K562 (cell line): ENCODE results near the gene CD46. TPM values are rescaled to one million over a fixed set of nuclear protein-coding genes. Genes with fewer than 3 reads are reported as not detected.
A peak's percentile ranks its signal among the peaks of the same experiment; 100 is the strongest.

Experiments
- ETS2 ChIP-seq: IDR thresholded peaks from 2 replicates; pipeline ENCODE4 v1.6.1; 2016; ENCODE audit warnings: borderline replicate concordance, missing genetic modification characterization, mild to moderate bottlenecking, moderate library complexity, missing compliant biosample characterization; ENCODE audit not compliant: poor library complexity, severe bottlenecking
- GMEB1 ChIP-seq: fragments of 250-450 bp; sonication (Bioruptor Pico); IDR thresholded peaks from 2 replicates; pipeline ENCODE4 v1.4.0; 2020; ENCODE audit warnings: mild to moderate bottlenecking
- KAT7 ChIP-seq: sonication (generic); formaldehyde crosslinking; IDR thresholded peaks from 2 replicates; pipeline ENCODE4 v1.8.0; 2022; ENCODE audit warnings: missing genetic modification reagents, mild to moderate bottlenecking, borderline replicate concordance
- KDM1A ChIP-seq, 2 experiments: fragments of 450-650 bp; IDR thresholded peaks; 2 replicates each; pipeline ENCODE4 v1.6.1; 2016; ENCODE audit warnings: mild to moderate bottlenecking in 2 of 2
- MEF2A ChIP-seq: IDR thresholded peaks from 2 replicates; pipeline ENCODE4 v1.6.1; 2011; ENCODE audit warnings: low read depth, mild to moderate bottlenecking, low read length, moderate library complexity; ENCODE audit not compliant: control insufficient read depth
- NBN ChIP-seq: fragments of 450-650 bp; IDR thresholded peaks from 2 replicates; pipeline ENCODE4 v1.6.1; 2016; ENCODE audit warnings: low read depth, mild to moderate bottlenecking
- PHF21A ChIP-seq: fragments of 450-650 bp; IDR thresholded peaks from 2 replicates; pipeline ENCODE4 v1.6.1; 2017; ENCODE audit warnings: low read depth, borderline replicate concordance
- RBM34 ChIP-seq: fragments of 200-400 bp; formaldehyde crosslinking; IDR thresholded peaks from 2 replicates; pipeline ENCODE4 v1.6.1; 2018; ENCODE audit warnings: low read length, borderline replicate concordance; ENCODE audit not compliant: insufficient read depth
- RREB1 ChIP-seq: fragments of 250-450 bp; sonication (Bioruptor Pico); IDR thresholded peaks from 2 replicates; pipeline ENCODE4 v1.4.0; 2020
- TCF15 ChIP-seq: fragments of 250-450 bp; sonication (Bioruptor Pico); IDR thresholded peaks from 2 replicates; pipeline ENCODE4 v1.8.0; 2022; ENCODE audit warnings: moderate library complexity, mild to moderate bottlenecking, inconsistent platforms
- UBTF ChIP-seq, 2 experiments: IDR thresholded peaks; 2 replicates each; pipeline ENCODE4 v1.6.1; 2012; ENCODE audit warnings: improper control_type of control experiment in 2 of 2, low read depth in 2 of 2, low read length in 2 of 2, borderline replicate concordance in 1 of 2
- USF1 ChIP-seq: sonication (generic); formaldehyde crosslinking; IDR thresholded peaks from 2 replicates; pipeline ENCODE4 v1.9.0; 2022; ENCODE audit warnings: mild to moderate bottlenecking, missing genetic modification reagents
- ZNF263 ChIP-seq: sonication (generic); formaldehyde crosslinking; IDR thresholded peaks from 2 replicates; pipeline ENCODE4 v1.8.0; 2022; ENCODE audit warnings: mild to moderate bottlenecking, missing genetic modification reagents, borderline replicate concordance
- ZNF347 ChIP-seq: fragments of 450-650 bp; formaldehyde crosslinking; IDR thresholded peaks from 2 replicates; pipeline ENCODE4 v1.4.0; 2020; ENCODE audit warnings: low read depth, mild to moderate bottlenecking, moderate library complexity
- polyA plus RNA-seq, 8 experiments: library from polyadenylated mRNA; depleted of rRNA in 4 of 8; stranded (reverse) in 5 of 8; unstranded in 3 of 8; fragments of >200 nt; fragmentation: Nextera tagmentation in 2 of 8; fragmentation: Illumina TruSeq in 1 of 8; extraction: Ambion mirVana in 2 of 8; extraction: Trizol in 1 of 8; gene quantifications; 2 replicates each; pipeline versions ENCODE4 v1.2.1 to v1.2.3, GENCODE V29; 2011 to 2014; ENCODE audit warnings: inconsistent platforms in 1 of 8, missing spikeins in 1 of 8
- total RNA-seq, 7 experiments: library from RNA; depleted of rRNA in 6 of 7; stranded (reverse); fragments of >200 nt in 6 of 7; fragmentation: Illumina TruSeq in 2 of 7; extraction: Trizol in 2 of 7; gene quantifications; 2 replicates each; pipeline versions ENCODE4 v1.2.1 to v1.2.3, GENCODE V29; 2011 to 2021; ENCODE audit warnings: low replicate concordance in 1 of 7

Gene CD46
- total and polyA plus RNA-seq, 9 of the 15 experiments (the other 6 are each of a cell fraction or from before 2014, with no cell fraction given) = 87.9 to 374 (median 156) TPM

GRCh38 chr1:207825719-207826556 is 74.1 kb downstream of the CD46 start (continued):
- peak; percentile 94 for TF ChIP-seq RREB1 (CRISPR knock-in tag)
- TF ChIP-seq ETS2 (tag) = no peak
- no peak for TF ChIP-seq ZNF347 (CRISPR knock-in tag)
- no peak; the same call in 1 of the 2 replicates for TF ChIP-seq ZNF263
- TF ChIP-seq NBN = peak; percentile 83
- peak; percentile 46; the same call in 1 of the 2 replicates for TF ChIP-seq TCF15 (CRISPR knock-in tag)
- 0 out of 2 replicates have a peak, but pooled peaks have one; percentile 68 for TF ChIP-seq KAT7 (CRISPR knock-in tag)
- no peak for TF ChIP-seq MEF2A
- no peak for TF ChIP-seq USF1 (CRISPR knock-in tag)
- peak; percentile 61 to 62 for TF ChIP-seq KDM1A (IDR thresholded peaks at IDR 0.05)
- peak; percentile 52 for TF ChIP-seq GMEB1
- TF ChIP-seq RBM34 = no peak
- peak in 1 of 2 experiments; percentile 72; a peak in 2 of 4 replicates for TF ChIP-seq UBTF (IDR thresholded peaks at IDR 0.05; ENCODE audit: borderline replicate concordance in 1 of 2, low read depth in 2 of 2, low read length in 2 of 2)
- TF ChIP-seq PHF21A = 0 out of 2 replicates have a peak, but pooled peaks have one; percentile 33
